Activated CD8-positive, alpha-beta T cell treated with anti-CD3 and anti-CD28 coated beads for 36 hours (primary cell): ENCODE results near the gene PRPF4. TPM values are rescaled to one million over a fixed set of nuclear protein-coding genes. Genes with fewer than 3 reads are reported as not detected.

Experiments
- ATAC-seq: fragments of 200-7000 bp; cut with Tn5 transposase; one replicate; pipeline ENCODE4 v1.10.0; 2021; ENCODE audit warnings: mild to moderate bottlenecking, moderate library complexity
- CTCF ChIA-PET: fragments of 350-600 bp; sonication (Branson Sonifier 250); formaldehyde crosslinking; loops from one replicate; lab custom pipeline; 2021; ENCODE audit warnings: antibody characterized with exemption; lab: Charles Lee
- POLR2A ChIA-PET: fragments of 350-600 bp; sonication (Branson Sonifier 250); formaldehyde crosslinking; loops from one replicate; lab custom pipeline; 2021; ENCODE audit warnings: antibody characterized with exemption; lab: Charles Lee
- DNase-seq: peaks from one replicate; pipeline ENCODE4 v3.0.0-alpha.2; 2020
- H3K27ac Mint-ChIP-seq: one replicate; pipeline ENCODE4 v1.8.0; 2021; ENCODE audit warnings: mild to moderate bottlenecking, mixed read lengths
- H3K27me3 Mint-ChIP-seq: one replicate; pipeline ENCODE4 v1.8.0; 2021; ENCODE audit warnings: mixed read lengths
- H3K36me3 Mint-ChIP-seq: one replicate; pipeline ENCODE4 v1.8.0; 2021; ENCODE audit warnings: low read depth, mixed read lengths
- H3K4me1 Mint-ChIP-seq: one replicate; pipeline ENCODE4 v1.8.0; 2021; ENCODE audit warnings: low read depth, mixed read lengths
- H3K4me3 Mint-ChIP-seq: one replicate; pipeline ENCODE4 v1.8.0; 2021; ENCODE audit warnings: mild to moderate bottlenecking, moderate library complexity, mixed read lengths
- H3K9me3 Mint-ChIP-seq: one replicate; pipeline ENCODE4 v1.8.0; 2021; ENCODE audit warnings: mixed read lengths
- CTCF ChIP-seq: fragments of 200-600 bp; IDR thresholded peaks from one replicate; pipeline ENCODE4 v1.8.0; 2022; ENCODE audit warnings: antibody characterized with exemption, mild to moderate bottlenecking
- intact Hi-C: fragments of 100-400 bp; cut with micrococcal nuclease; formaldehyde crosslinking; loops from one replicate; pipeline ENCODE4 v1.10.0; 2022
- total RNA-seq, 2 experiments: library from RNA; stranded (reverse); gene quantifications; one replicate each; pipeline ENCODE4 v1.2.3, GENCODE V29; 2021

The PRPF4 gene
- total RNA-seq, 2 experiments from 2014 or later: 52.9 to 56.5 TPM

GRCh38 chr9:113237026-113237425 lies 38.4 kb upstream of the PRPF4 start:
- ATAC-seq: no peak
- no peaks in the 10 kb centered on the region for H3K9me3 Mint-ChIP-seq
- H3K36me3 Mint-ChIP-seq: peaks cover 2% of the 10 kb centered on the region
- no peak for TF ChIP-seq CTCF
- no peaks in the 10 kb centered on the region for H3K27me3 Mint-ChIP-seq
- H3K4me3 Mint-ChIP-seq: no peak overlapping the region
- ChIA-PET POLR2A (interaction anchor here (0.6 to 1.3 kb wide), 2 partner anchors 8 to 15 kb away, joined by 3 to 4 read pairs; partner anchors contain the start of genes FKBP15 and SLC31A1), CTCF (no interaction called here)
- no peak overlapping the region for H3K27ac Mint-ChIP-seq
- peaks cover 21% of the 10 kb centered on the region for H3K4me1 Mint-ChIP-seq
- no peak for DNase-seq
- intact Hi-C loops: no loop called here

GRCh38 chr9:113238202-113238858 lies 37.1 kb upstream of the PRPF4 start:
- H3K4me3 Mint-ChIP-seq: no peak overlapping the region
- H3K27me3 Mint-ChIP-seq: no peaks in the 10 kb centered on the region
- TF ChIP-seq CTCF: no peak
- H3K36me3 Mint-ChIP-seq: peaks cover 2% of the 10 kb centered on the region
- CTCF ChIA-PET: no interaction called here
- intact Hi-C loops: no loop called here
- ATAC-seq (no peak), DNase-seq (no peak)
- no peaks in the 10 kb centered on the region for H3K9me3 Mint-ChIP-seq
- POLR2A ChIA-PET: interaction anchor here (1.8 kb wide), 1 partner anchor 16 kb away, joined by 4 read pairs; the partner anchor contains the start of gene SLC31A1
- H3K27ac Mint-ChIP-seq: no peak overlapping the region
- H3K4me1 Mint-ChIP-seq: peaks cover 12% of the 10 kb centered on the region

GRCh38 chr9:113238859-113239232 lies 36.6 kb upstream of the PRPF4 start:
- Mint-ChIP-seq H3K27me3 (no peaks in the 10 kb centered on the region), H3K27ac (no peak overlapping the region), H3K4me1 (peaks cover 10% of the 10 kb centered on the region), H3K9me3 (no peaks in the 10 kb centered on the region), H3K4me3 (no peak overlapping the region), H3K36me3 (peaks cover 2% of the 10 kb centered on the region)
- ATAC-seq: no peak
- TF ChIP-seq CTCF: no peak
- intact Hi-C loops: no loop called here
- no peak for DNase-seq
- ChIA-PET POLR2A (interaction anchor here (1.8 kb wide), 1 partner anchor 17 kb away, joined by 4 read pairs; the partner anchor contains the start of gene SLC31A1), CTCF (interaction anchor here (1.1 kb wide), 1 partner anchor 20 kb away, joined by 3 read pairs; no protein-coding TSS in a partner anchor)

GRCh38 chr9:113241161-113241560 lies 34.3 kb upstream of the PRPF4 start:
- Mint-ChIP-seq H3K27me3 (no peaks in the 10 kb centered on the region), H3K4me1 (peaks cover 10% of the 10 kb centered on the region), H3K36me3 (peaks cover 2% of the 10 kb centered on the region), H3K9me3 (no peaks in the 10 kb centered on the region), H3K27ac (no peak overlapping the region), H3K4me3 (no peak overlapping the region)
- DNase-seq (no peak), ATAC-seq (no peak)
- TF ChIP-seq CTCF: no peak
- ChIA-PET POLR2A (no interaction called here), CTCF (interaction anchor here (0.7 to 0.8 kb wide), 2 partner anchors 14 to 19 kb away, joined by 3 to 4 read pairs; no protein-coding TSS in a partner anchor)
- intact Hi-C loops: no loop called here

GRCh38 chr9:113244556-113244955 lies 30.9 kb upstream of the PRPF4 start:
- Mint-ChIP-seq H3K27me3 (no peaks in the 10 kb centered on the region), H3K36me3 (peaks cover 9% of the 10 kb centered on the region), H3K27ac (no peak overlapping the region), H3K9me3 (peaks cover 4% of the 10 kb centered on the region), H3K4me3 (no peak overlapping the region), H3K4me1 (peaks cover 4% of the 10 kb centered on the region)
- intact Hi-C loops: no loop called here
- no peak for DNase-seq
- CTCF ChIA-PET: interaction anchor here (0.6 to 0.7 kb wide), 2 partner anchors 163 to 451 kb away, joined by 3 read pairs; no protein-coding TSS in a partner anchor
- TF ChIP-seq CTCF: no peak
- POLR2A ChIA-PET: interaction anchor here (0.6 kb wide), 1 partner anchor 7 kb away, joined by 3 read pairs; no protein-coding TSS in a partner anchor
- ATAC-seq: no peak
